K562 (cell line): ENCODE results near the gene BEST1. TPM values are rescaled to one million over a fixed set of nuclear protein-coding genes. Genes with fewer than 3 reads are reported as not detected.

ENCODE experiments used
- CBFA2T3 ChIP-seq: fragments of 450-650 bp; IDR thresholded peaks from 2 replicates; pipeline ENCODE4 v1.6.1; 2017
- CC2D1A ChIP-seq: fragments of 450-650 bp; IDR thresholded peaks from 2 replicates; pipeline ENCODE4 v1.6.1; 2017; ENCODE audit warnings: mild to moderate bottlenecking
- CTBP1 ChIP-seq: fragments of 450-650 bp; IDR thresholded peaks from 2 replicates; pipeline ENCODE4 v1.6.1; 2016; ENCODE audit warnings: borderline replicate concordance
- HDAC1 ChIP-seq, 2 experiments: fragments of 450-650 bp; IDR thresholded peaks; 2 replicates each; pipeline ENCODE4 v1.6.1; 2016 to 2017; ENCODE audit warnings: inconsistent platforms in 1 of 2, mild to moderate bottlenecking in 1 of 2, moderate library complexity in 1 of 2
- HDAC3 ChIP-seq: fragments of 450-650 bp; IDR thresholded peaks from 2 replicates; pipeline ENCODE4 v1.6.1; 2018; ENCODE audit warnings: borderline replicate concordance, mild to moderate bottlenecking, moderate library complexity; ENCODE audit not compliant: partially characterized antibody
- HMG20B ChIP-seq: fragments of 250-450 bp; sonication (Bioruptor Pico); IDR thresholded peaks from 2 replicates; pipeline ENCODE4 v1.5.0; 2021; ENCODE audit warnings: mild to moderate bottlenecking
- LCOR ChIP-seq: sonication (generic); formaldehyde crosslinking; IDR thresholded peaks from 2 replicates; pipeline ENCODE4 v1.8.0; 2022; ENCODE audit warnings: mild to moderate bottlenecking, missing genetic modification reagents
- NCOR1 ChIP-seq: fragments of 450-650 bp; IDR thresholded peaks from 2 replicates; pipeline ENCODE4 v1.6.1; 2016; ENCODE audit warnings: mild to moderate bottlenecking, moderate library complexity
- NKRF ChIP-seq: fragments of 450-650 bp; IDR thresholded peaks from 2 replicates; pipeline ENCODE4 v1.6.1; 2016; ENCODE audit warnings: borderline replicate concordance
- POLR2A ChIP-seq: fragments of 450-650 bp; conservative IDR thresholded peaks from 2 replicates; pipeline ENCODE4 v1.6.1; 2016
- POLR2AphosphoS5 ChIP-seq: IDR thresholded peaks from 2 replicates; pipeline ENCODE4 v1.6.1; 2011; ENCODE audit warnings: mild to moderate bottlenecking, low read depth, low read length, moderate library complexity; ENCODE audit not compliant: control insufficient read depth, insufficient read depth
- RAD51 ChIP-seq: fragments of 450-650 bp; IDR thresholded peaks from 2 replicates; pipeline ENCODE4 v1.7.1; 2016; ENCODE audit warnings: low read depth, mild to moderate bottlenecking, borderline replicate concordance
- SOX6 ChIP-seq: fragments of 450-650 bp; IDR thresholded peaks from 2 replicates; pipeline ENCODE4 v1.6.1; 2014; ENCODE audit warnings: mild to moderate bottlenecking
- SUPT5H ChIP-seq: fragments of 450-650 bp; IDR thresholded peaks from 2 replicates; pipeline ENCODE4 v1.6.1; 2016
- TEAD1 ChIP-seq, 2 experiments: fragments of 450-650 bp in 1 of 2; sonication (generic) in 1 of 2; formaldehyde crosslinking; IDR thresholded peaks; 2 replicates each; pipeline versions ENCODE4 v1.4.0 to v1.8.0; 2020 to 2022; ENCODE audit warnings: mild to moderate bottlenecking in 2 of 2, missing genetic modification reagents in 1 of 2
- TFE3 ChIP-seq: fragments of 450-650 bp; formaldehyde crosslinking; IDR thresholded peaks from 2 replicates; pipeline ENCODE4 v1.4.0; 2020; ENCODE audit warnings: mild to moderate bottlenecking, mixed read lengths
- TGIF2 ChIP-seq: sonication (generic); formaldehyde crosslinking; IDR thresholded peaks from 2 replicates; pipeline ENCODE4 v1.8.1; 2022; ENCODE audit warnings: mild to moderate bottlenecking, missing genetic modification reagents, moderate library complexity
- TRIM24 ChIP-seq, 2 experiments: fragments of 450-650 bp; IDR thresholded peaks; 2 replicates each; pipeline ENCODE4 v1.6.1; 2016
- USF1 ChIP-seq: sonication (generic); formaldehyde crosslinking; IDR thresholded peaks from 2 replicates; pipeline ENCODE4 v1.9.0; 2022; ENCODE audit warnings: mild to moderate bottlenecking, missing genetic modification reagents
- ZBTB17 ChIP-seq: fragments of 450-650 bp; formaldehyde crosslinking; IDR thresholded peaks from 2 replicates; pipeline ENCODE4 v1.4.0; 2020; ENCODE audit warnings: mild to moderate bottlenecking
- ZBTB9 ChIP-seq: fragments of 450-650 bp; formaldehyde crosslinking; IDR thresholded peaks from 2 replicates; pipeline ENCODE4 v1.4.0; 2020; ENCODE audit warnings: mild to moderate bottlenecking, moderate library complexity
- ZNF175 ChIP-seq: fragments of 200-800 bp; sonication (Bioruptor generic); IDR thresholded peaks from 2 replicates; pipeline ENCODE4 v1.6.1; 2016; ENCODE audit warnings: low read depth, mild to moderate bottlenecking, missing genetic modification characterization, missing compliant biosample characterization
- ZNF436 ChIP-seq: fragments of 250-450, 450-650 bp; sonication (Bioruptor Pico); formaldehyde crosslinking; IDR thresholded peaks from 2 replicates; pipeline ENCODE4 v1.7.0; 2020; ENCODE audit warnings: mild to moderate bottlenecking
- polyA plus RNA-seq, 8 experiments: library from polyadenylated mRNA; depleted of rRNA in 4 of 8; stranded (reverse) in 5 of 8; unstranded in 3 of 8; fragments of >200 nt; fragmentation: Nextera tagmentation in 2 of 8; fragmentation: Illumina TruSeq in 1 of 8; extraction: Ambion mirVana in 2 of 8; extraction: Trizol in 1 of 8; gene quantifications; 2 replicates each; pipeline versions ENCODE4 v1.2.1 to v1.2.3, GENCODE V29; 2011 to 2014; ENCODE audit warnings: inconsistent platforms in 1 of 8, missing spikeins in 1 of 8
- total RNA-seq, 7 experiments: library from RNA; depleted of rRNA in 6 of 7; stranded (reverse); fragments of >200 nt in 6 of 7; fragmentation: Illumina TruSeq in 2 of 7; extraction: Trizol in 2 of 7; gene quantifications; 2 replicates each; pipeline versions ENCODE4 v1.2.1 to v1.2.3, GENCODE V29; 2011 to 2021; ENCODE audit warnings: low replicate concordance in 1 of 7

The BEST1 gene
- total and polyA plus RNA-seq, 9 of the 15 experiments (the other 6 are each of a cell fraction or from before 2014, with no cell fraction given), result 0.07 to 1.3 (median 0.40) TPM

GRCh38 chr11:61964666-61965271 is 14.6 kb downstream of the BEST1 start (continued):
- peak; percentile 72; the same call in 1 of the 2 replicates for TF ChIP-seq ZBTB9 (CRISPR knock-in tag)
- TF ChIP-seq USF1 (CRISPR knock-in tag), result peak; percentile 89
- TF ChIP-seq TRIM24 (IDR thresholded peaks at IDR 0.05), result peak; percentile 26 to 46; a peak in 1 of 4 replicates
- TF ChIP-seq NCOR1, result peak; percentile 64
- TF ChIP-seq RAD51, result peak; percentile 96
- TF ChIP-seq CBFA2T3, result peak; percentile 80
- TF ChIP-seq ZNF175, result 0 out of 2 replicates have a peak, but pooled peaks have one; percentile 26
- TF ChIP-seq NKRF, result peak; percentile 62; the same call in 1 of the 2 replicates
- peak; percentile 47 for TF ChIP-seq CTBP1
- 0 out of 2 replicates have a peak, but pooled peaks have one; percentile 7 for TF ChIP-seq POLR2AphosphoS5
- TF ChIP-seq CC2D1A, result 0 out of 2 replicates have a peak, but pooled peaks have one; percentile 29
- peak in 1 of 2 experiments; percentile 48; a peak in 2 of 4 replicates for TF ChIP-seq HDAC1 (IDR thresholded peaks at IDR 0.05)
- peak; percentile 44 for TF ChIP-seq HDAC3
- TF ChIP-seq LCOR (CRISPR knock-in tag), result peak; percentile 40
- TF ChIP-seq SUPT5H, result peak; percentile 41
- TF ChIP-seq TGIF2 (CRISPR knock-in tag), result peak; percentile 4; the same call in 1 of the 2 replicates
- peak; percentile 20; the same call in 1 of the 2 replicates for TF ChIP-seq POLR2A
- TF ChIP-seq ZBTB17 (CRISPR knock-in tag), result peak; percentile 78; the same call in 1 of the 2 replicates
- TF ChIP-seq TEAD1 (CRISPR knock-in tag; IDR thresholded peaks at IDR 0.05), result peak in 1 of 2 experiments; percentile 28; a peak in 1 of 4 replicates
- TF ChIP-seq ZNF436 (CRISPR knock-in tag), result peak; percentile 39; the same call in 1 of the 2 replicates
- 0 out of 2 replicates have a peak, but pooled peaks have one; percentile 10 for TF ChIP-seq HMG20B (CRISPR knock-in tag)
- TF ChIP-seq TFE3, result peak; percentile 97
- peak; percentile 73; the same call in 1 of the 2 replicates for TF ChIP-seq SOX6
